Keratinocyte (primary cell): ENCODE data around the gene VSTM2A. TPM values are rescaled to one million over a fixed set of nuclear protein-coding genes. Genes with fewer than 3 reads are reported as not detected.

ENCODE experiments used
- DNase-seq: peaks from one replicate; pipeline ENCODE4 v3.0.0-alpha.2; 2011; ENCODE audit warnings: low read depth, missing footprints, low spot score
- FAIRE-seq: peaks from 2 replicates; lab custom pipeline; 2011; peaks lifted over from hg19 to GRCh38; lab: Jason Lieb, UNC
- H2AFZ ChIP-seq: 2 replicates; pipeline ENCODE4 v1.6.0; 2012; ENCODE audit warnings: low read length, control low read depth, inconsistent platforms; ENCODE audit not compliant: control insufficient read depth
- H3K27ac ChIP-seq: 2 replicates; pipeline ENCODE4 v1.5.1; 2011; ENCODE audit warnings: low read length; ENCODE audit not compliant: control insufficient read depth, insufficient read depth
- H3K27me3 ChIP-seq: 3 replicates; pipeline ENCODE4 v1.6.0; 2011; ENCODE audit warnings: low read length; ENCODE audit not compliant: control insufficient read depth, insufficient read depth; ENCODE audit errors: extremely low read depth
- H3K36me3 ChIP-seq, 2 experiments: 2 replicates in 1 of 2; 3 replicates in 1 of 2; pipeline ENCODE4 v1.5.1; 2011; ENCODE audit warnings: low read length in 2 of 2, mild to moderate bottlenecking in 1 of 2; ENCODE audit not compliant: control insufficient read depth in 2 of 2, insufficient read depth in 2 of 2; ENCODE audit errors: extremely low read depth in 1 of 2
- H3K4me1 ChIP-seq: 3 replicates; pipeline ENCODE4 v1.5.1; 2011; ENCODE audit warnings: low read length; ENCODE audit not compliant: control insufficient read depth, insufficient read depth; ENCODE audit errors: extremely low read depth
- H3K4me2 ChIP-seq: 3 replicates; pipeline ENCODE4 v1.6.0; 2011; ENCODE audit warnings: low read depth, low read length; ENCODE audit not compliant: control insufficient read depth, insufficient read depth; ENCODE audit errors: extremely low read depth
- H3K4me3 ChIP-seq, 3 experiments: fragments of 200-600 bp in 1 of 3; sonication (generic) in 1 of 3; 2 replicates in 2 of 3; 3 replicates in 1 of 3; pipeline ENCODE4 v1.5.1; 2011 to 2016; ENCODE audit warnings: low read length in 3 of 3, mild to moderate bottlenecking in 3 of 3, control low read depth in 2 of 3, inconsistent platforms in 1 of 3, low read depth in 1 of 3, mixed read lengths in 1 of 3, mixed run types in 1 of 3, moderate library complexity in 1 of 3; ENCODE audit not compliant: control insufficient read depth in 2 of 3, insufficient read depth in 2 of 3; ENCODE audit errors: extremely low read depth in 1 of 3
- H3K79me2 ChIP-seq: 2 replicates; pipeline ENCODE4 v1.6.0; 2012; ENCODE audit warnings: low read length; ENCODE audit not compliant: control insufficient read depth, insufficient read depth
- H3K9ac ChIP-seq: 3 replicates; pipeline ENCODE4 v1.6.0; 2011; ENCODE audit warnings: low read length; ENCODE audit not compliant: control insufficient read depth, insufficient read depth; ENCODE audit errors: extremely low read depth
- H3K9me1 ChIP-seq: 3 replicates; pipeline ENCODE4 v1.6.0; 2011; ENCODE audit warnings: low read length; ENCODE audit not compliant: control insufficient read depth, insufficient read depth; ENCODE audit errors: extremely low read depth
- H3K9me3 ChIP-seq: 2 replicates; pipeline ENCODE4 v1.5.1; 2012; ENCODE audit warnings: low read depth, low read length; ENCODE audit not compliant: control insufficient read depth
- H4K20me1 ChIP-seq: 3 replicates; pipeline ENCODE4 v1.6.0; 2011; ENCODE audit warnings: low read length; ENCODE audit not compliant: control insufficient read depth, insufficient read depth; ENCODE audit errors: extremely low read depth
- CTCF ChIP-seq, 3 experiments: IDR thresholded peaks in 1 of 3; conservative IDR thresholded peaks in 1 of 3; optimal IDR thresholded peaks in 1 of 3; 2 replicates in 2 of 3; 3 replicates in 1 of 3; pipeline versions ENCODE3 to v1.5.1; 2011; ENCODE audit warnings: low read length in 3 of 3, mild to moderate bottlenecking in 3 of 3, moderate library complexity in 2 of 3, control low read depth in 1 of 3, inconsistent platforms in 1 of 3; ENCODE audit not compliant: insufficient read depth in 2 of 3; ENCODE audit errors: extremely low read depth in 1 of 3
- EZH2 ChIP-seq: IDR thresholded peaks from one replicate; pipeline ENCODE4 v1.6.1; 2012; ENCODE audit warnings: inconsistent platforms, mild to moderate bottlenecking, low read length, moderate library complexity
- dilution Hi-C: fragments of 300-500 bp; cut with MboI; formaldehyde crosslinking; loops from one replicate; pipeline ENCODE4 v1.7.0; 2020; ENCODE audit warnings: low sequenced_read_pairs; ENCODE audit not compliant: extremely low pct_ligation_motif_present
- polyA plus RNA-seq, 5 experiments: library from polyadenylated mRNA; depleted of rRNA in 3 of 5; stranded (reverse) in 3 of 5; stranded (forward) in 1 of 5; unstranded in 1 of 5; fragments of >200 nt; gene quantifications; 1 replicate in 1 of 5; 2 replicates in 3 of 5; 3 replicates in 1 of 5; pipeline versions ENCODE4 v1.2.1 to v1.2.3, GENCODE V29; 2011 to 2012; ENCODE audit warnings: missing spikeins in 2 of 5, low read depth in 1 of 5, low replicate concordance in 1 of 5

VSTM2A gene
- polyA plus RNA-seq, 1 donor (not counting 4 experiments of a cell fraction or from before 2014, with no cell fraction given), result not detected

DNA sequence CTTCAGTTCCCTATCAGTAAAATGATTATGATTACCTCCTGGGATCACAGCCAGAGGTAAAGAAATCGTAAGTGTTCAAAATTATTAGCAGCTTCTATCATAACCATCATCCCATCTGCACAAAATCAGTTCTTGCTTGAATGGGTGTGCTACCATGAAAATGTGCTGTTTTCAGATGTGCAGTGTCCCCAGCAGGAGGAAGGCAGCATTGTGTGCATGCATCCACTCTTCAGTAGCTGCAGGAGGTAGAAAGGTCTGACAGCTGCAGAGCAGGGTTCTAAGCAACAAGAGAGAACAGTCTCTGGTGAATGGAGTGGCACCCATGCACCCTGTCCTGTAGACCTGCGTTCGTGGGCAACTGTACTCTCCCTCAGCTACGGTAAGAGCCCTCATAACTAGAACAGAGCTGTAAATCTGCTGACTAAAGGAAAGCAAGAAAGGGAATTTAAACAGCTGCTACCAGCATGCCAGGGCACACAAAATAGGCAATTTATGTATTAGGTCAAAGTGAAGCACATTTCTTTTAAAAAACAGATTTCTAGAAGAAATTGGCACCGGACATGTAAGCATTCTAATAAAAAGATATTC, 21.2 kb downstream of the VSTM2A start:
- peaks cover 3% of the 10 kb centered on the region for H3K27me3 ChIP-seq
- dilution Hi-C loops, result no loop called here
- H3K9me1 ChIP-seq, result no peaks in the 10 kb centered on the region
- no peak overlapping the region for H3K27ac ChIP-seq
- no peaks in the 10 kb centered on the region for H3K9me3 ChIP-seq
- H3K4me1 ChIP-seq, result peaks cover 11% of the 10 kb centered on the region
- no peak overlapping the region for H3K4me3 ChIP-seq
- H4K20me1 ChIP-seq, result no peaks in the 10 kb centered on the region
- no peaks in the 10 kb centered on the region for H3K79me2 ChIP-seq
- no peaks in the 10 kb centered on the region for H3K36me3 ChIP-seq
- DNase-seq, result no peak
- FAIRE-seq, result no peak
- no peak overlapping the region for H3K4me2 ChIP-seq
- no peak overlapping the region for H2AFZ ChIP-seq
- TF ChIP-seq CTCF (optimal IDR thresholded peaks at IDR 0.05 in 1 of 3, IDR thresholded peaks at IDR 0.05 in 1 of 3, conservative IDR thresholded peaks at IDR 0.05 in 1 of 3; ENCODE audit: extremely low read depth in 1 of 3, insufficient read depth in 2 of 3, low read length in 3 of 3), result no peak
- TF ChIP-seq EZH2, result no peak
- H3K9ac ChIP-seq, result no peak overlapping the region

DNA sequence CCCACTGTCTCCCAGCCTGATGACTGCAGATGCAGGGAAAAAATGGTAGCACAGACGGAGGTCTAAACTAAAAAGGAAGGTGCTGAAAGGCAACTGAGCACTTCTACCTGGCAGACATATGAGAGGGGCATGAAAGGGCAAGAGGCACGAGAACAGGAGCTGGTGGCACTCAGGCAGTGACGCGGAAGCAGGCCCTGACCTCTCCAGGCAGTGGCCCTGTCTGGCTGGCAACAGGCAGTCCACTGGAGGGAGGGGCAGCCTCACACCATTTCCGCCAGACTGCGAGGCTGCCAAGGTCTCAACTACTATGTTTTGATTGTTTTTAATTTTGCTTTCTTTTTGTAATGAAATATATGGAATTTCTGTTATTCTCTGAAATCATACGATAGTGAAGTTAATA, 23.3 kb downstream of the VSTM2A start:
- no peak for DNase-seq
- no peak overlapping the region for H3K27ac ChIP-seq
- H3K9me3 ChIP-seq, result no peaks in the 10 kb centered on the region
- no peak overlapping the region for H3K4me3 ChIP-seq
- H3K79me2 ChIP-seq, result no peaks in the 10 kb centered on the region
- TF ChIP-seq EZH2 (no peak), CTCF (optimal IDR thresholded peaks at IDR 0.05 in 1 of 3, IDR thresholded peaks at IDR 0.05 in 1 of 3, conservative IDR thresholded peaks at IDR 0.05 in 1 of 3; ENCODE audit: extremely low read depth in 1 of 3, insufficient read depth in 2 of 3, low read length in 3 of 3) (no peak)
- no peak overlapping the region for H3K4me2 ChIP-seq
- H2AFZ ChIP-seq, result no peak overlapping the region
- H3K9me1 ChIP-seq, result no peaks in the 10 kb centered on the region
- peaks cover 6% of the 10 kb centered on the region for H3K4me1 ChIP-seq
- no peaks in the 10 kb centered on the region for H3K36me3 ChIP-seq
- H4K20me1 ChIP-seq, result no peaks in the 10 kb centered on the region
- H3K9ac ChIP-seq, result no peak overlapping the region
- H3K27me3 ChIP-seq, result peaks cover 3% of the 10 kb centered on the region
- FAIRE-seq, result no peak
- dilution Hi-C loops, result no loop called here
